Germinal center (tissue), 1 donor: ENCODE measurements around the gene HSBP1.

Experiments used
- DNase-seq: peaks from one replicate; pipeline ENCODE4 v3.0.0; 2012; ENCODE audit warnings: mixed read lengths, low spot score

The HSBP1 gene

DNA sequence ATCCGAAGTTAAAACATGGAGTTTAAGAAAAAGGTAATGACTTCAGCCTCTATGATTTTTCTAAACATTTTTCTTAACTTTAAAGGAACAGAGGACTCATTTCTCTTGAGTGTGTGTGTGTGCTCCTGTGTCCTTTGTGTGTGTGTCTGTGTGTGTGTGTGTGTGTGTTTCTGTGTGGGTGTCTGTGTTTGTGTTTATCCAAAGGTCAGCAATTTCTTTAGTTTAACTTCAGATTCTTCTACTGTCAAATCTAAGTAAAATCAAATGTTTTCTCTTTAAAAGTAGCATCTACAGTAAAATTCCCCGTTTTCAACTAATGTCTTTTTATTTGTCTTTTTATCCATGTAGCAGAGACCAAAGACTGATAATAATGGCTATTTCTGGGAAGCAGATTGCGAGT is 31.8 kb downstream of the HSBP1 start:
- DNase-seq: no peak

DNA sequence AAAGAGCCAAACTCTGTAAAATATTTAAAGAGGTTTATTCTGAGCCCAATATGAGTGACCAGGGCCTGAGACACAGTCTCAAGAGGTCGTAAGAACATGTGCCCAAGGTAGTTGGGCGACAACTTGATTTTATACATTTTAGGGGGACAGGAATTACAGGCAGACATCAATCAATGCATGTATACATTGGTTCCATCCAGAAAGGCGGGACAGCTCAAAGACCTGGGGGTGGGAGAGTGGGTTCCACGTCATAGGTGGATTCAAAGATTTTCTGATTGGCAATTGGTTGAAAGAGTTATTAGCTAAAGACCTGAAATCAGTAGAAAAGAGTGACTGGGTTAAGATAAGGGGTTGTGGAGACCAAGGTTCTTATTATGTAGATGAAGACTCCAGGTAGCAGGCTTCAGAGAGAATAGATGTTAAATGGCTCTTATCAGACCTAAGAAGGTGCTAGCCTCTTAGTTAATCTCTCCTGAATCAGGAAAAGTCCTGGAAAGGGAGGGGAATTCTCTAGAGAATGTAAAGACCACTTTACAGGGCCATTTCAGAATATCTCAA is 32.4 kb downstream of the HSBP1 start:
- no peak for DNase-seq

- DNase-seq: no peak
Observed at GRCh38 chr16:83842291-83842690, 34.5 kb downstream of the HSBP1 start.

DNA sequence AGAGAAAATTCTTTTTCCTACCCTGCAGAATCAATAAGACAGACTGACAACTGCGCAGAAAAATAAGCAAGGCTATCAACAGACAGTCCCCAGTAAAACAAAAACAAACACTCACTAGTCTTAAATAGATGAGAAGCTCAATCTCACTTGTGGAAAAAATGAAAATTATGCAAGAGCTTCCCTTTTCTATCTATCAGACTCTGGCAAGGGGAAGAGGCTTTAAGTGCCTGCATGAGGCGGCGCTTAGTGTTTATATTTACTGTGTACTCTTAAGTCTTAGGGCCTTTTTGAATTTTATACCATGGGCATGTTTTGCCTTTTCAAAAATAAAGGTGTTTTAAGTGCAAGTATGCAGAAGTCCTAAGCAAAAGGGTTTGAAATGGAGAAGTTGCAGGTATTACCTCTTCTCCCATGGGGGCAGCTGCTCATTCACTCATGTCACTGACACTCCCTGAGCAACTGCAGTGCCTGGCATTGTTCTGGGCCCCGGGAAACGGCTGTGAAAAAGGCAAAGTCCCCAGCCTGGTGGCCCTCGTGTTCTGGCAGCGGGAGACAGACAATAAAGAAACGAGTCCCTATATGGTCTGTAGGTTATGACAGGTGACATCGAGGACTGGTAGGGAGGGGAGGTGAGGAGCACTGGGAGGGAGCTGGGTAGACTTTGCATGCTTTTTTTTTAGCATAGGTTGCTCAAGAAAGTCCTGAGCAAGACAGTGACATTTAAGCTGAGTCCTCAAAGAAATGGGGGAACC is 35.2 kb downstream of the HSBP1 start:
- DNase-seq: peak; percentile 87

GRCh38 chr16:83843657-83844056 is 35.9 kb downstream of the HSBP1 start:
- peak; percentile 54 for DNase-seq

GRCh38 chr16:83845263-83845662 is 37.5 kb downstream of the HSBP1 start:
- DNase-seq: no peak

- DNase-seq: no peak
Observed at GRCh38 chr16:83847371-83848225, 39.8 kb downstream of the HSBP1 start.

GRCh38 chr16:83849421-83849820 is 41.6 kb downstream of the HSBP1 start:
- no peak for DNase-seq

- DNase-seq: no peak
Observed at GRCh38 chr16:83850947-83851346, 43.2 kb downstream of the HSBP1 start.

GRCh38 chr16:83851473-83851872 is 43.7 kb downstream of the HSBP1 start:
- no peak for DNase-seq

DNA sequence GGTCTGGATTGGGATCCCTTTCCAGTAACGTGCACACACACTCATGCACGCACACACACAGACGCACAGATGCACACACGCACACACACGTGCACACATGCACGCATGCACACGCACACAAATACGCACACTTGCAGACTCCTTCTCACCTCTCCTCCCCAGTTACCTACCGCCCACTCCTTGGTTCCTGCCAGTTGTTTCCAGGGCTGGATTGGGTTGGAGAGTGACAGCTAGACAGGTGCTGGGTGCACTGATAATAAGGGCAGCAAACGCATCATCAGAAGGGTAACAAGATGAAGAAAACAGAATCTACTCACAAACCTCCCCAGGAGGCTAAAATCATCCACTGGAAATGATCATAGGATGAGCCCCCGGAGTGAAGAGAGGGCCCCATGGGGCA is 45.0 kb downstream of the HSBP1 start:
- no peak for DNase-seq

DNA sequence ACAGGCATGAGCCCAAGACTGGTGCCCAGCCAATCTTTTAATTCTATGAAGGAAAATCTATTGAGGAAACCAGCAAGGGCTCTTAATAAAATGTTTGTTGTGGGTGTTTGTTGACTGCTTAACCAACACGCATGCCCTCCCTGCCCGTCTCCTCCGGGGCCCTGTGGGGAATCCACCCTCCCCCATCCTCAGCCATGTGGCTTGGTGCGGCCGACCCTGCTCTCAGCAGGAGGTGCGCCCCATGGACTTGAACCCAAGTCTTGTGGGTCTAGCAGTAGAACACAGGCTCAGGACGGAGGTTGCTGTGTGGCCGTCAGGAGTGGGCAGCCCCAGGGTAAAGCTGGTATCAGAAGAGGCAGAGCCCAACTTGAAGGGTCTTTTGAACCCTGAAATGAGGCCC is 46.1 kb downstream of the HSBP1 start:
- no peak for DNase-seq

DNA sequence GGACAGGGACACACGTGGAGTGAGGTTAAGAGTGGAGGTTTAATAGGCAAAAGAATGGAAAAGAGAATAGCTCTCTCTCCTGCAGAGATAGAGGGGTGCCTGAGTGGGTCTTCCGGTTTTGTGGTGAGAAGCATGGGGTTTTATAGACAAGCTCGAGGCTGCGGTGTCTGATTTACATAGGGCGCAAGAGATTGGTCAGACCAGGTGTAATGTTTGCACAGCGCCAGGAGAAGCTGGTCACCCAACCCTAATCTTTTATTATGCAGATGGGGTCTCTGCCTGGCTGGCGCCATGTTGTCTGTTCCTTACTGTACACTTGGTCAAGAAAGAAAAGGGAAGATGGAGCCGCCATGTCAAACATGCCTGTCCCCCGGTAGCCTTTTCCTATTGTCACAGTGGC is 46.6 kb downstream of the HSBP1 start:
- DNase-seq: no peak

DNA sequence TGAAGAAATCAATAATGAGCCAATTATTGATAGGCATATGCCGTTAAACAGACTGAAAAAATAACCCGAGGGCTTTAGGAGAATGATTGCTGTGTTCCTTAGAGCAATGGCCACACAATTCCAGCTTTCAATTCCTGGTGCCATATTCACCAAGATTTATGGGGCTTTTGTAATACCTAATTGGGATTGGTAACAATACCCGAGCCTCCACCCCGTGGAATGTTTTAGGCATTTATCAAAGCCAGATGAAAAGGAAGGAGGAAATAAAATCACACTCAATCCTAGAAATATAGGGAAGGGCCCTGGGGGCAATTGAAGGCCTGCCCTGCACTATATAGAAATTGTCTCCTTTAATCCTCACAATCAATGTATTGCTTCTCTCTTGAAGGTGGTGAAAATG is 49.0 kb downstream of the HSBP1 start:
- DNase-seq: no peak

DNA sequence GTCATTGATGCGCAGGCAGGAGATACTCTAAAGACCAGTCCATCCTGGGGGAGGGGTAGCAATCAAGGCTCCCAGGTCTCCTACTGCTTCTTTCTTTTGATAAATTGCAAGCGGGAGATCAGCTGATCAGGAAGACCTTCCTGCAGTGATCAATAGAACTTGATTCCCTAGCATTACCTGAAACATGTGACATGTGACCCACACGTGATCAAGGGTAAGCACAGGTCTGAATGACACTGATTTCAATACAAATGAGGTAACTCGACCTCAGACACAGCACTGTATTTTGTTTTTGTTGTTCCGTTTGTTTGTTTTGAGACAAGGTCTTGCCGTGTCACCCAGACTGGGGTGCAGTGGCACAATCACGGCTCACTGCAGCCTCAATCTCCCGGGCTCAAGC is 51.5 kb downstream of the HSBP1 start:
- DNase-seq: no peak

DNA sequence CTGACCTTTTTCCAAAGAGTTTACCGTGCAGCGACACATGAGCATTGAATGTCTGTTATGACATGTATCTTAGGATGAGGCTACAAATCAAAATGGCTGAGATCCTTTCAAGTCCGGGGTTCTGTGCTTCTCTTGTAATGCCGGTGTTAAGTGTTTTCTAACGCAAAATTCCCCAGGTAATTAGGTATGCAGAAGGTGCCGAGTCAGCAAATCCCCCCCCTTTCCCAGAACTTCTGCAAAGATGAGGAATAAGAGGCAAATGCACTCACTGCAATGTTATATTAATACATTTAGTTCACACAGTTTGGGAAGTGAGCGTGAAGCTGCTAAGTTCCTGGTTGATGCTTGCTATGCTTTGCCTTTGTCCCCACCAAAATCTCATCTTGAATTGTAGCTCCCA is 54.9 kb downstream of the HSBP1 start:
- no peak for DNase-seq

- DNase-seq: no peak
Observed at GRCh38 chr16:83863682-83864081, 55.9 kb downstream of the HSBP1 start.
